IPS-20b (cell line): ENCODE results near the gene PODXL.
A peak's percentile ranks its signal among the peaks of the same experiment; 100 is the strongest.
"Not testable (repeated sequence)": the region's sequence is repeated elsewhere in the genome, so short reads cannot be mapped to it uniquely, and the experiment has no call there.

Source experiments
- H3K27ac ChIP-seq: one replicate; pipeline ENCODE4 v1.5.1; 2013; ENCODE audit warnings: low read length
- H3K27me3 ChIP-seq: 2 replicates; pipeline ENCODE4 v1.6.1; 2013; ENCODE audit warnings: mild to moderate bottlenecking, low read length, inconsistent platforms; ENCODE audit not compliant: insufficient read depth
- H3K36me3 ChIP-seq: 2 replicates; pipeline ENCODE4 v1.6.1; 2013; ENCODE audit warnings: low read depth, mild to moderate bottlenecking, inconsistent platforms, low read length, moderate library complexity; ENCODE audit not compliant: insufficient read depth
- H3K4me1 ChIP-seq: 2 replicates; pipeline ENCODE4 v1.6.1; 2013; ENCODE audit warnings: mild to moderate bottlenecking, control low read depth, inconsistent platforms, low read length, moderate library complexity; ENCODE audit not compliant: insufficient read depth
- H3K4me3 ChIP-seq: 2 replicates; pipeline ENCODE4 v1.5.1; 2013; ENCODE audit warnings: mild to moderate bottlenecking, low read length, inconsistent platforms
- H3K9ac ChIP-seq: 2 replicates; pipeline ENCODE4 v1.6.1; 2013; ENCODE audit warnings: low read depth, mild to moderate bottlenecking, inconsistent platforms, low read length, moderate library complexity
- H3K9me3 ChIP-seq: 2 replicates; pipeline ENCODE4 v1.6.1; 2013; ENCODE audit warnings: mild to moderate bottlenecking, low read depth, low read length, inconsistent platforms; ENCODE audit not compliant: insufficient read depth

PODXL gene

GRCh38 chr7:131482800-131483199, 73.6 kb downstream of the PODXL start:
- Histone ChIP-seq H3K4me1 (peaks cover 9% of the 10 kb centered on the region; the same call in 1 of the 2 replicates), H3K9me3 (no peaks in the 10 kb centered on the region), H3K4me3 (no peak overlapping the region), H3K27me3 (no peaks in the 10 kb centered on the region), H3K9ac (no peak overlapping the region), H3K27ac (no peak overlapping the region), H3K36me3 (peaks cover 6% of the 10 kb centered on the region; the same call in 1 of the 2 replicates)

GRCh38 chr7:131480384-131481315, 75.8 kb downstream of the PODXL start:
- Histone ChIP-seq H3K9me3 (no peaks in the 10 kb centered on the region), H3K36me3 (no peaks in the 10 kb centered on the region; the same call in 1 of the 2 replicates), H3K4me3 (no peak overlapping the region), H3K27me3 (no peaks in the 10 kb centered on the region), H3K27ac (peak overlapping the region; percentile 12), H3K9ac (no peak overlapping the region), H3K4me1 (peaks cover 9% of the 10 kb centered on the region; the same call in 1 of the 2 replicates)

DNA sequence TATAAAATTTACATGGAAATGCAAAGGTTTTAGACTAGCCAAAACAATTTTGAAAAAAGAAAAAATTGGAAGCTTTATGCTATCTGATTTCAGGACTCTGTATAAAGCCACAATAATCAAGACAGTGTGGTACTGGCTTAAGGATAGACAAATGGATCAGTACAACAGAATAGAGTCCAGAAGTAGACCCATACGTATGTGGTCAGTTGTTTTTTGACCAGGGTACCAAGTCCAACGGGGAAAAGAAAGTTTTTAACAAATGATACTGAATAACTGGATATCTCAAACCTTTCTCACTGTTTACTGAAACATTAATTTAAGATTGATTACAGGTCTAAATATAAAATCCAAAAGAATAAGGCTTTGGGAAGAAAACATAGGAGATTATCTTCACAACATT, 79.7 kb downstream of the PODXL start:
- Histone ChIP-seq H3K4me3 (no peak overlapping the region), H3K9me3 (no peaks in the 10 kb centered on the region), H3K27ac (no peak overlapping the region), H3K36me3 (peaks cover 12% of the 10 kb centered on the region; the same call in 1 of the 2 replicates), H3K27me3 (no peaks in the 10 kb centered on the region), H3K4me1 (peaks cover 9% of the 10 kb centered on the region; the same call in 1 of the 2 replicates), H3K9ac (no peak overlapping the region)

- H3K9ac ChIP-seq: no peak overlapping the region
- H3K4me1 ChIP-seq: peaks cover 4% of the 10 kb centered on the region; the same call in 1 of the 2 replicates
- no peaks in the 10 kb centered on the region for H3K27me3 ChIP-seq
- no peak overlapping the region for H3K4me3 ChIP-seq
- H3K9me3 ChIP-seq: no peaks in the 10 kb centered on the region
- H3K27ac ChIP-seq: no peak overlapping the region
- H3K36me3 ChIP-seq: peaks cover 62% of the 10 kb centered on the region; the same call in 1 of the 2 replicates
Observed at GRCh38 chr7:131471250-131472004, 85.0 kb downstream of the PODXL start.

DNA sequence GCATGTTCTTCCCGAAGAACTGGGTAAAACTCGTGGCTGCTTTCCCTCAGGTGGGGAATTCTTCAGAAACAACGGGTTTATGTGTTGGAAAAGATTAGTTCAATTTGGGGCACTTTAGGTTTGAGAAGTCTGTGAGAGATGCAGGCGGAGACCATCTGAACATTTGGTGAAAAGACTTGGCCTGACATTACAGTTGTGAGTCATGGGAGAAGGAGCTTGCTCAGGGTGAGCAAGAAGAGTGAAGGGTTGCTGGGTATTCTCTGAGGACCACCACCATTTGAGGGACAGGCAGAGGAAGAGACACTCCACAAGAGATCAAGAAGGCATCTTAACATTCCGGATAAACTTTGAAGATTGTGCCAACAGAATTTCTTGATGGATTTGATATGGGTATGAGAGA, 88.6 kb downstream of the PODXL start:
- no peak overlapping the region for H3K9ac ChIP-seq
- peaks cover 4% of the 10 kb centered on the region; the same call in 1 of the 2 replicates for H3K4me1 ChIP-seq
- no peaks in the 10 kb centered on the region for H3K9me3 ChIP-seq
- no peaks in the 10 kb centered on the region for H3K27me3 ChIP-seq
- H3K4me3 ChIP-seq: no peak overlapping the region
- no peak overlapping the region for H3K27ac ChIP-seq
- peaks cover 77% of the 10 kb centered on the region for H3K36me3 ChIP-seq

GRCh38 chr7:131466735-131467365, 89.6 kb downstream of the PODXL start:
- H3K4me1 ChIP-seq: peaks cover 4% of the 10 kb centered on the region; the same call in 1 of the 2 replicates
- no peaks in the 10 kb centered on the region for H3K27me3 ChIP-seq
- no peaks in the 10 kb centered on the region for H3K9me3 ChIP-seq
- peaks cover 77% of the 10 kb centered on the region for H3K36me3 ChIP-seq
- no peak overlapping the region for H3K4me3 ChIP-seq
- no peak overlapping the region for H3K27ac ChIP-seq
- H3K9ac ChIP-seq: no peak overlapping the region

DNA sequence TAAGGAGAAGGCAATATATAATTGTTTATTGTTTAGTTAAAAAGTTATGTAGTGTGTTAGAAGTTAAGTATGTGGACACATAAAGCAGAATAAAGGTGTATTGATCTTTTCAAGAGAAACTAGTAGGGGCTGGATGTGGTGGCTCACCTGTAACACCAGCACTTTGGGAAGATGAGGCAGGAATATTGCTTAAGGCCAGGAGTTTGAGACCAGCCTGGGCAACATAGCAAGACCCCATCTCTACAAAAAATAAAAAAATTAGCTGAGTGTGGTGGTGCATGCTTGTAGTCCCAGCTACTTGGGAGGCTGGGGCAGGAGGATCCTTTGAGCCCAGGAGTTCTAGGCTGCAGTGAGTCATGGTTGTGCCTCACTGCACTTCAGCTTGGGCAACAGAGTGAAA, 93.7 kb downstream of the PODXL start:
- H3K27ac ChIP-seq, H3K27me3 ChIP-seq, H3K9ac ChIP-seq, H3K4me1 ChIP-seq, H3K9me3 ChIP-seq, H3K4me3 ChIP-seq: not testable (repeated sequence)
- peaks cover 42% of the 10 kb centered on the region for H3K36me3 ChIP-seq

DNA sequence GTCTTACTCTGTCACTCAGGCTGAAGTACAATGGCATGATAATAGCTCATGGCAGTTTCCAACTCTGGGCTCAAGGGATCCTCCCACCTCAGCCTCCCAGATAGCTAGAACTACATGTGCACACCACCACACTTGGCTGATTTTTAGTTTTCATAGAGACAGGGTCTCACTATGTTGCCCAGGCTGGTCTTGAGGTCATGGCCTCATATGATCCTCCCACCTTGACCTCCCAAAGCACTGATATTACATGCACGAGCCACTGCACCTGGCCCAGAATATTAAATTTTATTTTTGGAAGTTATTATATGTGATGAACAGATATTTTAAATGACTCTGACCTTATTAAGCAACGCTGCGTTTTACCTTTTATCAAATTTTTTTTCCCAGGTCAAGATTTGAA, 94.4 kb downstream of the PODXL start:
- no peaks in the 10 kb centered on the region for H3K9me3 ChIP-seq
- no peak overlapping the region for H3K4me3 ChIP-seq
- peaks cover 36% of the 10 kb centered on the region for H3K36me3 ChIP-seq
- no peak overlapping the region for H3K27ac ChIP-seq
- no peaks in the 10 kb centered on the region for H3K27me3 ChIP-seq
- no peaks in the 10 kb centered on the region for H3K4me1 ChIP-seq
- no peak overlapping the region for H3K9ac ChIP-seq

- H3K36me3 ChIP-seq: peaks cover 16% of the 10 kb centered on the region; the same call in 1 of the 2 replicates
Observed at GRCh38 chr7:131459256-131459655, 97.2 kb downstream of the PODXL start.

GRCh38 chr7:131456338-131456737, 100.1 kb downstream of the PODXL start:
- Histone ChIP-seq H3K27me3 (no peaks in the 10 kb centered on the region), H3K27ac (no peak overlapping the region)

More at GRCh38 chr7:131459256-131459655, 97.2 kb downstream of the PODXL start:
- Histone ChIP-seq H3K4me1 (no peaks in the 10 kb centered on the region), H3K9ac (no peak overlapping the region), H3K9me3 (no peaks in the 10 kb centered on the region), H3K27me3 (no peaks in the 10 kb centered on the region), H3K27ac (no peak overlapping the region), H3K4me3 (no peak overlapping the region)

DNA sequence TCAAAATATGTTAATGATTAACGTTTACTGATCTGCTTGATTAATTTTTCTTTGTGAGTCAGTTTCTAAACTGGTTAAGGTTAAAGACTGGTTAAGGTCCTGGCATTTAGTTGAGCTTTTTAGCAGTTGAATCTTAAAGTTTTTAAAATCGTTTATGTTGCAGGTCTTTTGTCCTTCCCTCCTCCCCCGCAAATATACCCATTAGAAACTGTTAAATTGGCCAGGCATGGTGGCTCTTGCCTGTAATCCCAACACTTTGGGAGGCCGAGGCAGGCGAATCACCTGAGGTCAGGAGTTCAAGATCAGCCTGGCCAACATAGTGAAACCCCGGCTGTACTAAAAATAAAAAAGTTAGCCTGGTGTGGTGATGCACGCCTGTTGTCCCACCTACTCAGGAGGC, 100.9 kb downstream of the PODXL start:
- Histone ChIP-seq H3K27me3 (no peaks in the 10 kb centered on the region), H3K36me3 (0 out of 2 replicates have a peak, but pooled peaks cover 4% of the 10 kb centered on the region), H3K4me3 (no peak overlapping the region), H3K9ac (no peak overlapping the region), H3K27ac (no peak overlapping the region), H3K9me3 (no peaks in the 10 kb centered on the region), H3K4me1 (no peaks in the 10 kb centered on the region)

More at GRCh38 chr7:131456338-131456737, 100.1 kb downstream of the PODXL start:
- Histone ChIP-seq H3K4me3 (no peak overlapping the region), H3K9me3 (no peaks in the 10 kb centered on the region), H3K4me1 (no peaks in the 10 kb centered on the region), H3K9ac (no peak overlapping the region), H3K36me3 (0 out of 2 replicates have a peak, but pooled peaks cover 4% of the 10 kb centered on the region)
